GM19468 (cell line): ENCODE data around the gene HES4.

Experiments used
- ATAC-seq: cut with Tn5 transposase; IDR thresholded peaks from one replicate; pipeline ENCODE4 v1.9.1; 2021; ENCODE audit warnings: mild to moderate bottlenecking, moderate library complexity, moderate number of reproducible peaks; ENCODE audit not compliant: unreplicated experiment; ENCODE audit errors: extremely low read depth

Gene HES4

GRCh38 chr1:954927-955326 lies 45.0 kb downstream of the HES4 start:
- no peak for ATAC-seq

DNA sequence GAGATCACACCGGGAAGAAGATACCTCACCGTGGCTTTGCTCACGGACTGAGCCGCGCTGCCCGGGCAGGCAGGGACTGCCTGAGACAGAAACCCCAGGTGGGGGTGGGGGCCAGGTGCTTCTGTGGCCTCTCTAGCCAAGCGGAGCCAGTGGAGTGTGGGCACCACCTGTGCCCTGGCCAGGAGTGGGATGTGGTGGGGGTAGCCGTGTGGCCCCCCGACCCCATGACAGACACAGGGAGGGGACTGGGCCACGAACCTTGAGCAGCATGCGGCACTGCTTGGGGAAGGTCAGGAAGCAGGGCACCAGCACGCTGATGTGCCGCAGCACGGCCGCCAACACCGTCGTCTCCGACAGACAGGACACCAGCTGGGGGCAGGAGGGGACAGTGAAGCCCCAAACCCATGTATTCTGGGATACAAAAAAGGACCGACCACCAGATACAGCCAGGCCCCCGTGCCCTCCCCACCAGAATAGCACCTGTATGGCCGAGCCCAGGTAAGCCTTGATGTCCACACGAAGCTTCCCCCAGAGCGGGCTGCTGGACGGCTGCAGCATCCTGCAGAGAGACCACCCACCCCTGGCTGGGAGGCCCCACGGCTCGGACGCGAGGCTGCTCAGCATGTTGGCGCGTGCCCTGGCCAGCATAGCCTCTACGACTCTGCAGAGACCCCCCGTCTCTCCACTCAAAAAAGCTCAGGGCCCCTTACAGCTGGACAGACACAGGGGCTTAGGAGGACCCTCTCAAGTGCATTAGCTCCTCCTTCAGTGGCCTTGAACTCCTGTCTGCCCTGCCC lies 46.2 kb downstream of the HES4 start:
- ATAC-seq = no peak

- ATAC-seq = no peak
Observed at GRCh38 chr1:952603-953002, 47.3 kb downstream of the HES4 start.

- ATAC-seq = no peak
Observed at GRCh38 chr1:952201-952600, 47.7 kb downstream of the HES4 start.

GRCh38 chr1:951364-951763 lies 48.5 kb downstream of the HES4 start:
- ATAC-seq = no peak

- ATAC-seq = no peak
Observed at GRCh38 chr1:950881-951280, 49.0 kb downstream of the HES4 start.

GRCh38 chr1:950268-950667 lies 49.6 kb downstream of the HES4 start:
- ATAC-seq = no peak
